Activated T-helper 1 cell treated with anti-CD3 and anti-CD28 coated beads, Interleukin-2, amount 50 U/mL, for 16 hours (primary cell): ENCODE results near the gene ZNF789.
"Not testable (repeated sequence)": the region's sequence is repeated elsewhere in the genome, so short reads cannot be mapped to it uniquely, and the experiment has no call there.

ENCODE experiments used
- DNase-seq, 2 donors: peaks; one replicate each; pipeline ENCODE4 v3.0.0-alpha.2; 2020; ENCODE audit warnings: low read depth in 1 of 2, low spot score in 1 of 2

ZNF789 gene

GRCh38 chr7:99472561-99473314, at the start of gene ZNF789:
Gene ZNF789 (plus strand): TSS chr7:99472890. CDS start chr7:99476457, 3,567 bp downstream.
- peak; percentile 97 for DNase-seq

GRCh38 chr7:99424932-99425730, 47.6 kb upstream of the ZNF789 start:
- no peak for DNase-seq

GRCh38 chr7:99428972-99429566, 43.6 kb upstream of the ZNF789 start:
- no peak for DNase-seq

- no peak for DNase-seq
Observed at GRCh38 chr7:99429756-99430155, 42.9 kb upstream of the ZNF789 start.

GRCh38 chr7:99431756-99432540, 40.7 kb upstream of the ZNF789 start:
- DNase-seq: not testable (repeated sequence)

- DNase-seq: no peak
Observed at GRCh38 chr7:99433158-99433557, 39.5 kb upstream of the ZNF789 start.

GRCh38 chr7:99437946-99438572, 34.6 kb upstream of the ZNF789 start:
- no peak for DNase-seq

- peak; percentile 75 to 83 for DNase-seq
Observed at GRCh38 chr7:99438573-99439480, 33.9 kb upstream of the ZNF789 start, which contains the start of the genes CPSF4 and PTCD1. Gene CPSF4 (plus strand): TSS chr7:99438943. CDS start chr7:99439083, 140 bp downstream. Gene PTCD1 (minus strand): TSS chr7:99438798. CDS start chr7:99435242, 3,556 bp downstream.

GRCh38 chr7:99440195-99440594, 32.5 kb upstream of the ZNF789 start:
- DNase-seq: no peak

GRCh38 chr7:99446096-99446495, 26.6 kb upstream of the ZNF789 start:
- DNase-seq: no peak

GRCh38 chr7:99447943-99448342, 24.7 kb upstream of the ZNF789 start:
- DNase-seq: no peak

GRCh38 chr7:99448855-99449254, 23.8 kb upstream of the ZNF789 start:
- no peak for DNase-seq

- DNase-seq: no peak
Observed at GRCh38 chr7:99449326-99449725, 23.4 kb upstream of the ZNF789 start.

- no peak for DNase-seq
Observed at GRCh38 chr7:99451936-99452335, 20.8 kb upstream of the ZNF789 start.

- DNase-seq: no peak
Observed at GRCh38 chr7:99452541-99452940, 20.1 kb upstream of the ZNF789 start.

- no peak for DNase-seq
Observed at GRCh38 chr7:99453105-99453504, 19.6 kb upstream of the ZNF789 start.

- no peak for DNase-seq
Observed at GRCh38 chr7:99455874-99456273, 16.8 kb upstream of the ZNF789 start.

GRCh38 chr7:99456288-99456687, 16.4 kb upstream of the ZNF789 start:
- no peak for DNase-seq

- DNase-seq: no peak
Observed at GRCh38 chr7:99457050-99457649, 15.5 kb upstream of the ZNF789 start.
